ENCODE data around the gene SLC29A3.
"Not testable (repeated sequence)": the region's sequence is repeated elsewhere in the genome, so short reads cannot be mapped to it uniquely, and the experiment has no call there.

SLC29A3 gene

DNA sequence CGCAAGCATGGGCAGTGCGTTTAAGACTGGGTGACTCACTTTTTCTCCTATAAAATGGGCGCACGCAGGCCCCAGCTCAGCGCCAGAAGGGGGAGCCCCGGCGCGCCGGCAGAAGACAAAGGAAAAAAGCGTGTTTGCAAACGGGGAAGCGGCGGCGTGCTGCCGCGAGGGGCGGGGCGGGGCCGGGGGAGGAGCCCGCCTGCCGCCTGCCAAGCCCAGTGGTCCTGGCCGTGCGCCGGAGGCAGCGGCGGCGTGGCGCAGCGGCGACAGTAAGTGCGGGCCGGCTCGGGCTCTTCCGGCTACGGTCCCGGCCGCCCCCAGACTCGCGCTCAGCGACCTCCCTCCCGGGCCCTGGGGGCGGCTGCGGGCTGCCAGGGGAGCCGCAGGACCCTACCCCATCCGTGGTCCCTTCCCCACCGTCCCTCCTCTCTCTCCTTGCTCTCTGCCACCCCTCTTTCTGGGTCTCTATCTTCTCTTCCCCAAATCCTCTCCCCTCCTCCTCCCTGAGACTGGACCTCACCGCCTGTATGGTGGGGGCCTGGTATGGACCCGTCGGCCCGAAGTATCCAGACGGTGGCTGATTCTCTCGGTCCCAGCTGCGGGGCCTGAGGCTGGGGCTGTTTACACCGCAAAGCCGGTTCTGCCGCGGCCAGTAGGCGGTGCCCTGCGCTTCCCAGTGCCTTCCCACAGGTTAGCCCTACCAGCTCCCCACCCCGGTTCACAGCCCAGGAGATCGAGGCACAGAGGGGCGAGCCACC, at the start of gene SLC29A3:
SLC29A3 (plus strand) TSS at position 218 of the 758 bp plus-strand sequence; CDS start at position 269, 51 bp downstream.
- DNase-seq: peak; percentile 91

DNA sequence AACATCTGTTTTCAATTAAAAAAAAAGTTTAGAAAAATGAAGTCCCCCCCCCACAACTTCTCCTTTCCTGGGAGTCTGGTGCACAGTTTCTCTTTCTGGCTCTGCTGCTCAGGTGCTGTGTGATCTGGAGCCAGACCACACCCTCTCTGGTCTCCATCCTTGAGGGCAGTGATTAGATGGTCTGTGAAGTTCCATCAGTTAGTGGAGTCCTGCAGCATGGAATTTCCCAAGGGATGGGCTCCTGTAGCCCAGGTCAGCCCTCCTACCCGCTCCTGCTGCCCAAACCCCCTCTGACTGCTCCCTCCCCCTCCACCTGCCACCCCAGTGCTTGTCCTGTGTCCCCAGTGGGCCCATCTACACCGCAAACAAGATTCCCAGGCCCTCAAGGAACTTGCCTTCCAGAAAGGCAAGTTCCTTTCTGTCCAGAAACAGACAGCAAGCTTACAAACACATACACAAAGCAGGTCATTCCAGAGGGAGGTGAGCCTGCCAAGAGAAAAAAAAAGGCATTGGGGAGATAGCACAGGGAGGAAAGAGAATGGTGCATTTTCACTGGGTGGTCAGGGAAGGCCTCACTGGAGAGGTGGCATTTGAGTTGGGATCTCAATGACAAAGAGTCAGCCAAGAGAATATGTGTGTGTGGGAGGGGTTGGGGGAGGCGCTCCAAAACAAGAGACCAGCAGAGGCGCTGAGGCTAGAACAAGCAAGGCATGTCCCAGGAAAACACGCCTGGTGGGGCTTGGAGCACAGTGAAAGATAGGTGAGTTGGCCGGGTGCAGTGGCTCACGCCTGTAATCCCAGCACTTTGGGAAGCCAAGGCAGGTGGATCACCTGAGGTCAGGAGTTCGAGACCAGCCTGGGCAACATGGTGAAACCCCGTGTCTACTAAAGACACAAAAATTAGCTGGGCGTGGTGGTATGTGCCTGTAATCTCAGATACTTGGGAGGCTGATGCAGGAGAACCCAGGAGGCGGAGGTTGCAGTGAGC, 49.5 kb upstream of the SLC29A3 start:
- DNase-seq: no peak

DNA sequence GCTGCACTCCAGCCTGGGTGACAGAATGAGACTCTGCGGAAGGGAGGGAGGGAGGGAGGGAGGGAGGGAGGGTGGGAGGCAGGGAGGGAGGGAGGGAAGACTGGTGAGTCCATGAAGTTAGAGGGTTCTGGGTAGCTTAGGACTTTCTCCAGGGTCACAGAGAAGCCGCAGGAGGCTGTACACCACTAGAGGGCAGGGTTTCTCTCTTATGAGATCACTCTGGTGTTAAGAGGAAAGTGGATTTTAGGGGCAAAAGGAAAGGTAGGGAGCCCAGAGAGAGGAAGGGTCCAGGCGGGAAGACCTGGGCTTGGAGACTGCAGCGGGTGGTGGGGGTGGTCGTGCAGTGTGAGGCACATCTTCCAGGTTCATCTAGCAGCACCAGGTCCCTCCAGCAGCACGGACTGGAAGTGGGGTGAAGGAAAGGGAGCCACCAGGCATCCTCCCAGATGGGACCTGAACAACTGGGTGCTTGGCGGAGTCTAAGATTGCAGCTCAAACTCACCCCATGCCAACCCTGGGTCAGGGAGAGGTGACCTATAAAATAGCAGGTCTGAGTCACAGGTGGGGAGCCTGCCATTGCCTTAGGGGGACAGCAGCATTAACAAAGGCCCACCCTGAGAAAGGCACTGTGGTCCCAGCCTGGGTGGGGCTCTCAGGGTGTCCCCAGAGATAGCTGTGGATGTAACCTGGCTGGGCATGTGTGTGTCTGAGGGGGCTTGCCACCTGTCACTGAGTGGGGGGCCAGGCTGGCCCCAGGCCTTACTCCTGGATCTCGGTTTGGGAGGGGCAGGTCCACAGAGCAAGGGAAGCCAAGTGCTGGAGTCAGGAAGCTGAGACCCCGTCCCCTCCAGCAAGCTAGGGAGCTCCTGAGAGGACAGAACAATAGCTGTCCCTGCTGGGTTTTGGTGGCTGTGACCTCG, 48.5 kb upstream of the SLC29A3 start:
- DNase-seq: peak; percentile 62

DNA sequence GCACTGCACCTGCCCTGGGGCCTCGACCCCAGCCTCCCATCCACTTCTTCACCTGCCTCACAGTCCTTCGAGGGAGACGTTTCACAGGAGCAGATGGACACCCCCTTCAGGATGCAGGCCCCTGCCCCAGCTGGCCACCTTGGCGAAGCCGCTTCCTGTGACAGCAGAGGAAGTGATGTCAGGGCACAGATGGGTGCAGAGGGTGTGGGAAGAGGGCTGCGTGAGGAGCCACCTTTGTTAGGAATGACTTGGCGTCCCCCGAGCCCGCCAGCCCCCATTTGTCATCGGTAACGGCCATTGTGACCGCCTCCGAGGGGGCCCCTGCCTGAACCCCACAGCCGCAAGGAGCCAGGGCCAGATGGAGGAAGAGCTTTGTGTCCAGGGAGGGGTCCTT, 47.4 kb upstream of the SLC29A3 start:
- DNase-seq: no peak

DNA sequence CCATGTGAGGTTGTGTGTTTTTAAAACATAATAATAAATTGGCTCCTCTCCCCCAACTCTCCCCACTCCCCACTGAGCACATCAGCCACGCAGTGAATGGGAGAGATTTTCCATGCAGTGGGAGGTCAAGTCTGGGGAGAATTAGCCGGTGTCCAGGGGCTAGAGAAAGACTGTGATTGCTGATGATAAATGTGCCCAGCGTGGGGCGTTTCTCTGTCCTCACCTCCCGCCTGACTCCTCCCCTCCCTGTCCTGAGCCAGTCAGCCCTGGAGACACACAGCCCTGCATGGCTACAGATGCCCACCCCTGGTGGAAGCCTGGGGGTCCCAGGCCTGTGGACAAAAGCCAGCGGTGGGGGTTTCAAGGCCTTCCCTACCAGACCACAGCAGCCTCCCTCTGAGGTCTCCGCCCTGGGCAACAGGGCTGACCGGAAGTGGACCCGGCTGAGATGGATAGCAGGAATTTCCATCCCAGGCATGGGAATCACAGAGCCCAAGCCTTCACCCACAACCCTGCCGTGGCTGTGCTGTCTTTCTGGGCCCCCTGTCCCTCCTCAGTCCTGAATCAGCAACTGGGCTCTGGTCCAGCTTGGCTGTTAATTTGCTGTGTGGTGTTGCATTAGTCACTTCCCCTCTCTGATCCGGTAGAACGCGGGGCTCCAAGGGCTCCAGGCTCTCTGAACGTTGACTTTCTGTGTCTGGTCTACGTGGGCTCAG, 46.8 kb upstream of the SLC29A3 start:
- DNase-seq: no peak

DNA sequence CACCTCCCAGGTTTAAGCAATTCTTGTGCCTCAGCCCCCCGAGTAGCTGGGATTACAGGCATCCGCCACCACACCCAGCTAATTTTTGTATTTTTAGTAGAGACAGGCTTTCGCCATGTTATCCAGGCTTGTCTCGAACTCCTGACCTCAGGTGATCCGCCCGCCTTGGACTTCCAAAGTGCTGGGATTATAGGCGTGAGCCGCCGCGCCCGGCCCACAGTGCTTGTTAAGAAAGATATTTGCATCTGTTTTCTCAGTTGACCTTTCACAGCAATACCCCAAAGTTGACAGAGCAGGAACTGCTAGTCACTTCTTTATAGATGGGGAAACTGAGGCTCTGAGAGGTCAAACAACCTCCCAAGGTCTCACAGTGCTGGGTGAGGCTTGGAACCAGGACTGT, 46.1 kb upstream of the SLC29A3 start:
- not testable (repeated sequence) for DNase-seq

DNA sequence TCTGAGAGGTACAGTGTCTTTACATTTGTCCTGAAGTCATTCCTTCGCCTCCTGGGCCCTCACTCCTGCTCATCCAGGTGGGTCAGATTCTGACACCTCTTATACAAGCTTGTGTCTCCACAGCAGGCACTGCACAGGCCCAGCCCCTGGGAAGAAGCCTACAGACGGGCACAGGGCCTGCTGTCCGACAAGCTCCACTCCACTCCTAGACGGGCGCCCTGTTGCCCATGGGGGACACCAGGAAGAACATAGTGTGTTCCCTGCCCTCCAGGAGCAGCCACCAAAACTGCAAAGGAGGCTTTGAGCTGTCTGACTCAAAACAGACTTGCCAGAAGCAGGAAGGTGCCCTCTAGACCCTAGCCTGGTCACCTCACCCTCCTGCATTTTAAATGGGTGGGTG, 45.6 kb upstream of the SLC29A3 start:
- DNase-seq: no peak

DNA sequence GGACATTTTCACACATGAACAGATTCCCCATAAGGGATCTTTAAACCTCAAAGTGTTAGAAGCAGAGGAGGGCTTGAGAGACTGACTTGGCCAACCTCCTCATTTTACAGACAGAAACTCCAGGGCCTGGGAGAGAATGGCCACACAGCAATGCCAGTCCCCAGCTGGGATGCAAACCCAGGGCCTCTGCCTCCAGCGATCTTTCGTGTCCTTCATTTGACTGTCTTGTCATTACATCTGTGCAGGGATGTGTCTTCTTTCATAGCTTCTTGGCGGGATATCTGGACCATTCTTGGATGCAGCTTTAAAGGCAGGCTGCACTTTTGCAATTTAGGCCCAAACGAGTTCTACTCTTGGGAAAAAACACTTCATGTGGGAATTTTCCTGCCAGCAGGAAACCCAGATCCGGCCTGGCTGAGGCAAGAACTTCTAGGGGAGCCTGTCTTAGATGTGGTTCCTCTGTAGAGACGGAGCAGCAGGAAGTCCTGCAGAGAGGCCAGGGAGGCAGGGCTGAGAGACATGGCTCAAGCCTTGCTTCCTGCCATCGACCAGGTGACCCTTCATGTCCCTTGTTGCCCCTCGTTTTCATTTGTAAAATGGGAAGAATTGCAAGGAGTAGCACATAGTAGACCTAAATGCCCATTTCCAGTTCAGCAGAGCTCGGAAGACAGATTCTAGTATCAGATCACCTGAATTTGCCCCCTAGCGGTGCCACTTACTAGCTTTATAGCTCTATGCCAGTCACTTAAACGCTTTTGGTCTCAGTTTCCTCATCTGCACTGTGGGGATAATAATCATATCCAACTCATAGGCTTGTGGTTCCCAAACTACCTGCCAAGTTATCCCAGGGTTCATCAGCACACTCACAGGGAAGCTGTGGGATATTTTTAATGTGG, 43.9 kb upstream of the SLC29A3 start:
- DNase-seq: no peak

DNA sequence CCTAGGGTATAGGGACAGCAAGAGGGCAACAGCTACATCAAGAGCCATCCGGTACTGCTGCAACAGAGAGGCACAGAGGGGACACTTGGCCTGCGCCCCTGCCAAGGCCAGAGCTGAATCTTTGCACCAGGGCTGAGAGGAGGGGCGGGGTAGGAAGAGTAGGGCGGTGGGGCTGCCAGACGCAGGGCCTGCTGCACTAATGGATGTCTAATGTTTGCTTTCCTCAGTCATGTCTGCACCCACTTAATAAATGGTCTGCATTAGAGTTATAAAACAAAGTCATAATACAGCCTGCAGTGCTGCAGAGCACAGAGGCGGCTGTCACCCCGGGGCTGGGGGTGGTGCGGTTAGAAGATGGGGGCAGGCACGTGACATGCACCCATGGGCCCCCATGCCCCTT, 42.2 kb upstream of the SLC29A3 start:
- no peak for DNase-seq

DNA sequence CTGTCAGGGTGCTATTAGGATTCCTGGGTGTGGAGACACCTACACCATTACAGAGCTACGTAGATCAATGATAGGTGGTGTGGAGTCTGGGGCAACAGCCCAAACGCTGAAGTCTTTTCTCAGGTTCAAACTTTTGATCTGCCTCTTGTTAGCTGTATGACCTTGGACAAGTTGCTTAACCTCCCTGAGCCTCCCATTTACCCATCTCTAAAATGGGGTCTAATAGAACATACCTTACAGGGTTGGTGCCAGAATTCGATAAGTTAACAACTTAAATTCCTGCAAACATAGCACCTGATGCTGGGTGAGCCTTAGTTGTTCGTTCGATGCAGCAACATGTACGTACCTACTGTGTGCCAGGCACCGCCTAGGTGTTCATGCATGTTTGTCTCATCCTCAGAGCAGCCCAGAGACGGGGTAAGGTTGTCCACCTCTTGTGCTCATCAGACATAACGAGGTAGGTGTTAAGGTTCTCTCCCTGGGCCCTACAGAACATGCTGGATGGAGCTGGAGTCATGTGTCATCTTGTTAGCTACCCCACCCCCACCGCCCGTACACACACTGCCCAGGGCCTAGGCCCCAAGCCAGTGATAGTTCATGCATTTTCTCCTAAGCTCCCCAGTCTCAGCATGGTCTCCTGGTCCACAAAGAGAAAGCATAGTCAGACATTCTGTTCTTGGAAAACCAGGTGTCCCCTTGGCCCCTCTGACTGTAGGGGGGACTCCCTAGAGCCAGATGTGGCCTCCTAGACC, 41.0 kb upstream of the SLC29A3 start:
- DNase-seq: no peak

DNA sequence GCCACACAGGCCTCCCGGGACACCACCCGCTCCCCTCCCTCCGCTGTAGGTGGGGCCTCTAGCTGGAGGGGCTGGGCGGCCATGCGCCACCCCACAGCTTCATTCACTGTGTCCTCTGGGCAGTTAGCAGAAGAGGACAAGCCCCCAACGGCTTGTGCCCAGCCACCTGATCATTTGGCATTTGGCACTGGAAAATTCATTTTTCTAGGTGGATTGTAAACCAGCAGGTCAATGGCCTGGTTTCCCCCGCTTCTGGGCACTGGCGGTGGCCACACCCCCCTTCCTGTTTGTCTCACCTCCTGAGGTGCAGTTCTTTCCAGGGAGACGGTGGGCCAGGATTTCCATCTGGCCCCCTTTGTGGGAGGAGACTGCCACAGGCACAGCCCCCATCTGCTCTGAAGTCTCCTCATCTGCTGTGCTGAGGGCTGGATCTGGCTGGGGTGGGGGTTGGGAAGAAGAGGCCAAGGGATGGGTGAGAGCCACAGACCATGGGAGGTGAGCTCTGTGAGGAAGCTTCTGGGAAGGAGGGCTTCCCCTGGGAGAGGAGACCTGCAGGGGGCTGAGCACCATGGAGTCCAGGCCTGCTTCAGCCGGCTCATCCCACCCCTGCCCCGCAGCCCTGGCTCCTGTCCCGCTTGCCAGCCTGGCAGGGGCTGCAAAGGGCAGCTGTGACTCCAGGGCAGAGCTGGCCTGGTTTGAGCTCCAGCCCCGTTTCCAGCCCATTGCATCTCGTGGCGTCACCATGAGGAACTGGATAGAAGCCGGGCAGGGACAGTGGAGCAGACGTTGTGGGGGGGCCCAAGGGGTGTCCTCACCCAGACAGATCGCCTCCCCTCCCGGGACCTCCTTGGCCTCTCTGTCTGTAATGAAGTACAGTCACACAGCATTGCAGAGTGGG, 40.1 kb upstream of the SLC29A3 start:
- no peak for DNase-seq

DNA sequence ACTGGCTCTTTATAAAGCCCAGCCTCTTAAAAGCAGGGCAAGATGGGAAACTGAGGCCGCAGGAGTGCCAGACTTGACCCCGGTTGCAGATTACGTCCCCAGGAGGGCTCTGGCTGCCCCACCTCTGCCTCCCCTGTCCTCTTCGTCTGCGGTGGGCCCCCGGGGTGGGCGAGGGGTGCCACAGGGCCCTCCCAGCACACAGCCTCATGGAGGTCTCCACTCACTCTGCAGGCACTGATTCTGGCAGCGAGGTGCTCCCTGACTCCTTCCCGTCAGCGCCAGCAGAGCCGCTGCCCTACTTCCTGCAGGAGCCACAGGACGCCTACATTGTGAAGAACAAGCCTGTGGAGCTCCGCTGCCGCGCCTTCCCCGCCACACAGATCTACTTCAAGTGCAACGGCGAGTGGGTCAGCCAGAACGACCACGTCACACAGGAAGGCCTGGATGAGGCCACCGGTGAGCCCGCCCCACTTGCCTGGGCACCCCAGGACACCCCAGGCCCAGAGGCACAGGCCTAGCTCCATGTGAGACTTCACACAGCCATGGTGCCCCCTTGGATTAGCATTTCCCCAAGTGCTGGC, 39.4 kb upstream of the SLC29A3 start:
- DNase-seq: no peak

DNA sequence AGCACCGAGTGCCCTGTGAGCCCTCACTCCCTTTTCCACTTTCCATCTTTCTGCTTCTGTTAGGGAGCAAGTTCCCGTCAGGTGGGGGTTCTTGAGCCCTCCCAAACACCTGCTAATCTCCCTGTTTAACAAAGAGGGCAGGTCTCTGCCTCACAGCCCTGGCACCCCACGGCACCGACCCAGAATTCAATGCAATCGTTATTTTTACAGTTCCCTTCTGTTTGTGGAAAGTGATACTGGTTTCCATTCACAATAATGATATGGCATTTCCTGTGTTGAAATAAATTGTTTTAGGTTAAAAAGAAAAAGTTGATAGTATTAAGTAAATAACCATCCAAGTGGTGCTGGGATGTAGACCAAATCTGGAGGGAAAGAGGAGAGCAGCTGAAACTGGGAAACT, 38.8 kb upstream of the SLC29A3 start:
- DNase-seq: no peak

DNA sequence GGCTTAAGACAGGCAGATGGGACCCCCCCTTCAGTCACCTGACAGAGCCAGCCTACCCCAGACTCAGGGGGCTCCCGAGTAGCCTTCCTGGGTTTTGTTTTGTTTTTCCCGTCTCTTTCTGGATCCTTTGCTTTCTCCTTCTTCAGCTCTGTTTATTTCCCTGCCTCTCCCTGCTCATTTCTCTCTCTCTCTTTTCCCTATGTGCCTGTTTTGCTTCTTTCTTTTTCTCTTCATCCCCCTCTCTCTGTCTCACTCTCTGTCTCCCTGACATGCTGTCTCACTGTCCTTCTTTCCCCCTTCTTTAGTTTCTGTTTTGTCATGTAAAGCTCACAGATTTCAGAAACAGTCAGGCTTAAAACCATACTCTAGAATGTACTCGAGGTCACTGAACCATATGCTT, 38.2 kb upstream of the SLC29A3 start:
- no peak for DNase-seq

DNA sequence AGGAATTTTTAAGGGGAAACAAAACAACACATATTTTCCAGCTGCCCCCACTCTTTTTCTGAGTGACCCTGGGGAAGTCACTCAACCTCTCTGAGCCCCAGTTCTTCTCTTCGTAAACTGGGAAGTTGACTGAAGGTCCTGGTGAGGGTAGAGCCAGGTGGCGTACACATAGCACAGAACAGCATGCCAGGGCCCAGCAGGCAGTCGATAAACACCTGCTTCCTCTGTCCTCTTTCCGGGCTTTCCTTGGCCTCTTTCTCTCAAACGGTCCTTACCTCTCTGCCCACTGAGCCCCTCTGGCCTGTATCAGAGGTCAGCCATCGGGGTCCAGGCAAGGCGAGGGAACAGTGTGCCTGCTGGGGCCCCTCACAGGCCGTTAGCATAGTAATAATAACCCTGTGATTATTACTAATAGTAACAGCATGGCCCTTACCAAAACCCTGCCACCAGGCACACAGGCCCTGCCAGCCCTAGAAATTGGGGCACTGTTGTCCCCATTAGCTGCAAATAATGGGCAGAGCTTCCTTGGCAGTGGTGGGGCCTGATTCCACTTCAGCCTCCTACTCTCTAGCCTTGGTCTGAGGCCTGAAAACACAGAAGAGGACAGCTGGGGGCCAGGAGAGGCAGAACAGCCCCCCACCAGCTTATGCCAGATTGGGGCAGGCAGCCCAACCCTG, 37.3 kb upstream of the SLC29A3 start:
- no peak for DNase-seq

DNA sequence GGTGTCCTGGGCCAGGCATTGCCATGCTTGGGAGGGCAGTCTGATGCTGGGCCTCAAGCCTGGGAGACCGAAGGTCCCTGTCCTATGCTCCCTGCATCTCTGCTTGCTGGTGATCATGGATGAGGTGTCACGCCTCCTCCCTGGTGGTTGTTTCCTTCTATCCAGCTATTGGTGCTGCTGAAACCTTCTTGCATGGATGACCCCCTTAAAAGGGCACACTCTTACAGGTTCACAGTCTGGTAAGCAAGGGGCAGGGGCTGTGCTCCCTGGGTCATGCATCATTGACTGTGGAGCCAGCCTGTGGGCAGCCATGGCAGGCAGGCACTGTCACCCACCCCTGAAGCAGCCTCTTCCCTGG, 36.8 kb upstream of the SLC29A3 start:
- no peak for DNase-seq

DNA sequence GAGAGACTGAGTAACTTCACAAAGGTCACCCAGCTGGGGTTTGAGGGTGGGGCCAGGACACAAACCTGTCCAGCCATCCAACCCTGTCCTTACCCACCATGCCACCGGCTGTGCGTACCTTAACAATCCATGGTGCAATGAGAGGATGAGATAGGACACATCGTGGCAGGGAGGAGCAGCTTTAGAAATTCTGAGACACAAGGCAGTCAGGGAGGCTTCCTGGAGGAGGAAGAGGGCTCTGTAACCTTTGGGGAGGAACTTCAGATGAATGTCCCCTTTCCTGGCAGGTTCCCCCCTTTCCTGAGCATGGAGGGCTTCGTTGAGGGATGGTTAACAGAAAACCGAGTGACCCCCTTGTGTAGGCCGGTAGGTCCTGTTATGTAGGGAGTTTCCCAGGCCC, 35.6 kb upstream of the SLC29A3 start:
- no peak for DNase-seq

DNA sequence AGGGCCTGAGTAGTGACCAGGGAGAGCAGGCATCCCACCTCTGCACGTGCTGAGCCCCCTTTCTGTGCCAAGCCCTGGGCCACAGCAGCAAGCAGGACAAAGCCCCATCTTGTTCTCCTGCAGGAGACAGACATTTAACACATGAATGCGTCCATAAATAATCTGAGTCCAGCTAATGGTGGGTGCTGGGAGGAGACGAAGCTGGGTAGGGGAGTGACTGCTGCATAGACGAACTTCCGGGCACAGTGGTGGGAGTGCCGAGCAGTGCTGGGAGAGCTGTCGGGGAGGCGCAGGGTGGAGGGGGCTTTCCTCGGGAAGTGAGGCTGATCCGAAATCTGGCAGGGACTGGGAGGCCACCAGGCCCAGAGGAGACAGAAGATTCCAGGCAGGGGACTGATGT, 35.2 kb upstream of the SLC29A3 start:
- DNase-seq: no peak

All from retina (tissue), 1 donor.